Measurements from ENCODE around the gene SLIT1.

SLIT1 gene

DNA sequence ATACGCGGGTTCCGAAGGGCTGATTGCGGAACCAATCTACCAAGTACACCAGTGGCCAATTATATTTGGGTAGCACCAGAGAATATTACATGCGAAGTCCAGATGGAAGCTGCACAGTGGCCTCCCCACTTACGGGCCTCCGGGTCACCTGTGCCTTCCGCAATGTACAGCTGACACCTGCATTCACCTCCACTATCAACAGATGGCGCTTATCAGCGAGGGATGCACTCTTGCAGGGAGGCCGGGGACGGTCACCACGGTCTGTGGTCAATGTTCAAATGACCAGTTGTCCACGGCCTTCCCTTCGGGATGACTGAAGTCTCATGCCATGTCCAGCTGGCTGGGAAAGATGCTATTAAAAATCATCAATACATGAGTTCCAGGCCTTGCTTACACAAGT is 47.6 kb downstream of the SLIT1 start:
- DNase-seq = no peak

DNA sequence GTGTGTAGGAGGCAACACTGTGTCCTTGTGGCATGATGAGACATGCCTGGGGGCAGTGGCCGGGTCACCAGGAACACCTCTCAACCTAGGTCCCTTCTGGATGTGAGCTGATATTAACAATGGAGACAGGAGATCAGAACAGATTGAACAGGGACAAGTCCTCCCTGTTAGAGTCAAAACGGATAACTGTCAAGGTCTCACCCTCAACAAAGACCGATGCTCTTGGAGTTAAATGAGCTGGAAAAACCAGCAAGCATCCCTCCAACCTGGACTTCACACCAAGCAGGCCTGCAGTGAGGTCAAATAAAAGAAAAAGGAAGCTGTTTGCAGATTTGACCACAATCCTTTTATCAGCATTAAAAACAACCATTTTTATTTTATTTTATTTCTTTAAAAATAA is 49.0 kb downstream of the SLIT1 start:
- DNase-seq = no peak

DNA sequence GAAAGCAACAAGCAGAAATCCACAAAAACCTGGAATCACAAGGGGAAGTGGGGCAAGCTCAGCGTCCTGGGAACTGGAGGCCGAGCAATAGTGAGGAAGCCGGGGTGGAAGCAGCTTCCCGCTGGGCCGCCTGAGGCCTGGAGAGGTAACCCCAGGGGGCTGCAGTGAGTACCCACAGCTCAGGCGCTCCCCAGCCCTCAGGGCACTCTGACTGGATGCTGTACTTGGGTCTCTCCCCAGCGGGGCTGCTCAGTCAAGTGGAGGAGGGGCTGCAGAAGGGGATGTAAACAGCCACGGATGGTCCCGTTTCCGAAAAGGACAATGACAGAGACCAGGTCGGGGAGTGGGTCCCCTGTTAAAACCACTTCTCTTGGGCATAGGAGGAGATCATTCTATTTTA is 50.3 kb downstream of the SLIT1 start:
- no peak for DNase-seq

DNA sequence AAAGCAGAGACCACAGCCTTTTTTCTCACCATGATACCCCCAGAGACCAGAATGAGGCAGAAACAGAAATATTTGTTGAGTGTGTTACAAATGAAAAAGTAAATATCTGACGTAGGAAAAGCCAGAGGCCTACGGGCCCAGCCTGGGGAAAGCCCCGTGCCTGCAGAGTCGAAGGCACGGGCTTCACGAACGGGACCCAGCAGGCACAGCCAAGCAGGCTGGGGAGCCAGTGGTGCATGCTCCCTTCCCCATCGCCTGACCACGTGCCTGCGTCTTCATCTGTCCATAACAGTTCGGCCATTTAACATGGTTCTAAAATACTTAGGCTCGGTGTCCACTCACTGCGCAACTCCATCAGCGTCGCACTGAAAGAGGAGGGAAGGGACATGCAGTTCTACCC is 50.8 kb downstream of the SLIT1 start:
- DNase-seq = no peak

DNA sequence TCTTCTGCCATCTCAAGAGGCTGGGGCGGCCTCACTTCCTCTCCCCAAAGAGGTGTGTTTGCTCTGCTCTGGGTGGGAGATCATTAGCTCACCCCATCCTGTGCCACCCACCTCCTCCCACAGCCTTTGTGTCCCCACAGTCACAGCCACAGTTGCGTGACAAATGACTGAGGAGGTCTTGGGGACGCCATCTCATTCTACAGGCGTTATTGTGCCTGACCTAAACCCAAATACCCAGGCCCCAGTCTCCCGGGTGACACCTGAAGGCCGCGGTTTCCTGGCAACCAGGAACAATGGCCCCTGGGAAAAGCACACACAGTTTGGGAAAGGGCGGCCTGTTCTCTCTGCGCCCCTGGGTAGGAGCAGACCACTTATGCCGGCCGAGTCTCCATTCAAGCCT is 51.6 kb downstream of the SLIT1 start:
- no peak for DNase-seq

DNA sequence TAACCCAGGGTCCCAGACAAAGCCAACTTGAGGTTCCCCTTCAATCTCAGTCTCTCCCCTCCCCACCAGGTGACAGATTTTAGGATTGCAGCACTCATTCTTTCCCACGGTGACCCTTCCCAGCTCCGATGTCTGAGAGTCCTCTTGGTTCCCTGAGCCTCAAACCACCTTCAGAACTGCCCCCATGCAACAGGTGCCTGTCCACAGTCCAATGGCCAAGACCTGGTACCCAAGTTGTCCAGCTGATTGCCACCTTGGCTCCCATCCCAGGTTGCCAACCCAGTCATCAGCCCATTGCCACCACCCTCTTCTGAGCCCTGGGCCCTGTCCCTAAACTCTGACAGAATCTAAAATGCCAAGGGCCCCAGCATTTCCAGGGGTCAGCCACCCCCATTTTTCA is 53.5 kb downstream of the SLIT1 start:
- DNase-seq = no peak

DNA sequence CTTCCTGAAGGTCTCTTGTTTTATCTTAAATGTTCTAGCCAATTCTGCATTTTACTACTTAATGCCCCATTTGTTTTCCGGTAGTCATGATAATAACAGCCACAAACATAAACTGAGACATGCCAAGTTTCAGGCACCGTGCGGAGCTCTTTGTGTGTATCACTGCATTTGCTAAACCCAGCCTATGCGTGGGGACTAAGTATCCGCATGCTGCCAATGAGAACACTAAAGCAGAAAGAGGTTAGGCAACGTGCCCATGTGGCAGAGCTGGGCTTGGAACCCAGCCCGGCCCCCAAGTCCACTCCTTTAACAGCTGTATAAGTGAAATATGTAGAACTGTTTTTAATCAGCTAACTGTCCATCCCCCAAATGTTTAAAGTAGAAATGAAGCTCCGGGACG is 54.1 kb downstream of the SLIT1 start:
- no peak for DNase-seq

DNA sequence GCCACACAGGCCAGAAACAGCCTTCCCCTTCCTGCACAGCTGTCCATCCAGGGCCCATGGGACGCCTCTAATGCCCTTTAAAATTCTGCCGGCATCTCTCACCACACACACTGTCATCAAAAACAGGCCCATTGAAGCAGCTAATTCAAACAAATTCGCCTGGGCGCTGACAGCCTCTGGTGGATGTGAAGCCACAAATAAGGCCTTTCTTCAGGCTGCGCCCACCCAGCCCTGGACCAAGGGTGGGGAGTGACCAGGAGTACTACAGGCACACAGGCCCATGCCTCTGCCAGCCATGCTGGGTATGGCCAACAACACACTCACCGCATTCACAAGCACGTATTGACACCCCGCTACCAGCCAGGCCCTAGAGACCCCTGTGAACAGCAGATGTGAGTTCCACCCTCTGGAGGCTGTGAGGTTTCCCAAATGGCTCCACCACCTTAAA is 54.6 kb downstream of the SLIT1 start:
- DNase-seq = no peak

DNA sequence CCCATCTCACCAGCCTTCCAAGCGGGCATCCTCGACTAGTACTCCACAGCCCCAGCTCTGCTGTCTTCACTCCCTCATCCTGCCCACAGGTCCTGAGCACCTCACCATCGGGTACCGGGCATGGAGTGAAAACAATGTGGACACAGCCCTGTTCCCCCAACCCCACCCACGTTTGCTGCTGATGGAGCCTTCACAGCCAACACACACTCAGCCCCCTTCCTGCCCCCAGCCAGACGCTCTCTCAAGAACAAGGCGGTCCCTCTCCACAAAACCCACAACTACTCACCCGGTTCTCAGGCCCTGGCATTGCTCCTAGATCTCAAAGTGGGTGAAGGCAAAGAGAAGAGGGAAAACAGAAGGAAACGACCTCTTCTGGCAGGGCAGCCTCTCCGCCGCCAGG is 56.1 kb downstream of the SLIT1 start:
- no peak for DNase-seq

DNA sequence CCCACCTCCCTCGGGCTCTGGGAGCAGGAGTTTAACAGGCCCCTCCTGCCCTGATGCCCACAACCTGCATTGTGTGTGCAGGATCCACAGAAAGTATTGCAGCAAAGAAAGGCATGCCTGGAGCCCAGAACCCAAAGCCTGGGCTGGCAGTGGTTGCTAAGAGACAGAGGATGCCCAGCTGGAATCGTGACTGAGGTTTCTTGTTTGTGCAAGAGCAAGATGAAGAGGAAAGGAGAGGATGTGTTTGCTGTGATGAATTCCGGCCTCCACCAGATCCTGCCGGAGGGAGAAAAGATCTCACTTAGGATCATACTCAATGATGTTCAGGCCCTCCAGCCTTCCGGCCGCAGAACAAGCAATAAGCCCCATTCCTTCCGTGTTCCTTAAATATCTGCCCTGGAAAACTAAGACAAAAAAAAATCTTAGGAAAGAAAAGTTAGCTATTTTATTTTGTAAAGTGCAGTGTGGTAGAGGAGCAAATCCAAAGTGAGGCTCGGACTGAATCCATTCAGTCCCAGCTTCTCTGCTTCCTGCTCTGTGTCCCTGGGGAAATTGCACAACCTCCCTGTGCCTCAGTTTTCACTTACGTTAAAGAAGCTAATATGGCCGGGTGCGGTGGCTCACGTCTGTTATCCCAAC is 57.1 kb downstream of the SLIT1 start:
- DNase-seq = no peak

DNA sequence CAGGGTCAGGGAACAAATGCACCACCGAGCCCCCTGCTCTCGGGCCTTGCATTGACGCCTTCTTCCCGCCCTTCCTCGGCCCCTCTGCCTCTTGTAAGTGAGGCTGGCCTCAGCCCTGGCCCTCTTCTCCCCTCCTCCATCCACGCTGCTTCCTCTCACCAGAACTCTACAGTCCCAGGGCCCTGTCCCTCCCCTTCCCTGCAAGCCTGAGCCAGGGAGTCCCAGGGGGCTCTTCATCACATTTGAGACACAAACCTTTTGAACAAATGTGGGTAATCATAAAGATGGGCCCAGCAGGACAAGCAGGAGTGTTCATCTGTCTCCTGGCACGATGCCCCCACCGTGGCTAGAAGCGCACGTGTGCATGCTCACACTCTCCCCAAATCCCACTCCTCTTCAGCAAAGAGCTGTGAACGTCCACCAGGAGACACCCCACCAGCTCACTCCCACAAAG is 57.7 kb downstream of the SLIT1 start:
- no peak for DNase-seq

DNA sequence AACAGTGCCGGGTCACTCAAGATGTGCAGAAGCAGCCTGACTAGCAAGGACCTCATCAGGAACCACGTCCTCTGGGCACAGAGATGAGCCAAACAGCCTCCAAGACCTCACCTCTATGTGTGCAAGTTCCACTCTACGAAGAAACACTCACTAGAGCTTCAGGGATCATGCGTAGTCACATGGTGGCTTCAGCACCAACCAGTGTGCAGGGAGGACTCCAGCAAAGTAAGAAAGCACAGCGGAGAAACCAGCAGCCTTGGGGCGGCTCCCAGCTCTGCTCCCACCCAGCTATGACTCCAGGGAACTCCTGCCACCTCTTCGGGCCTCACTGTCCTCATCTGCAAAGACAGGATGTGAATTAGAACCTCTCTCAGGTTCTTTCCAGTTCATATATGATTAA is 58.2 kb downstream of the SLIT1 start:
- DNase-seq = no peak

DNA sequence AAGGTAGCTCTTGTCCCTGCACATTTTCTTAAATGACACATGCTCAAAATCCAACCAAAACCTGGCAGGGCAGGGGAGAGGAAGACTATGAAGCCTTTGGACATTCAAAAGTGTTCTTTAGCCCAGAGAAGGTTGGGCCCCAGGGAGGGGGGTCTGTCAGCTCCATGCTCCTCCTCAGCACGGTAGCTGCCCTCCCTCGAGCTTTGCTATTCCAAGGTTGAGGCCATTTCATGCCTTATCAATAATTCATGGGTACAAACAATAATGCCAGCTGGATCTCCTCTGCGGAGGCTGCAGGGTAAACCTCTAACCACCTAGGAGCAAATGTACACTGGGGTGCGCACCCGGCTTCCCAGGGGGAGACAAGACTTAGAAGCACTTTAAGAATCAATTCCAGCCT is 61.5 kb downstream of the SLIT1 start:
- DNase-seq = no peak

DNA sequence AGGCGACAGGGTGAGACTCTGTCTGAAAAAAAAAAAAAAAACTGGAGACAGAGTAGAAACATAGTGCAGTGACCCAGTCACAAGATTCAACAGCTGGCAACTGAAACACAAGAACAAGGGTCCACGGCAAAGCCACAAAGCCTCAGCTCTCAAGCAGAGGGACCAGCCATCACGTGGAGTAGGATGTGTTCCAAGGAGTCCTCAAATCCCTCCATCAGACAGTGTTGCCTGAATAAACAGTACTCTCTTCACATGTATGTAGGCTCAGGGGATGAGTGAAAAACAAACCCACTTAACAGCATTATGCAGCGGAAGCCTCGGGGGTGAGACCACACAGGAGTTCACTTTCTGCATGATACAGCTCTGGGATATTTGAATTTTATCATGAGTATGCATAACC is 62.0 kb downstream of the SLIT1 start:
- DNase-seq = no peak

DNA sequence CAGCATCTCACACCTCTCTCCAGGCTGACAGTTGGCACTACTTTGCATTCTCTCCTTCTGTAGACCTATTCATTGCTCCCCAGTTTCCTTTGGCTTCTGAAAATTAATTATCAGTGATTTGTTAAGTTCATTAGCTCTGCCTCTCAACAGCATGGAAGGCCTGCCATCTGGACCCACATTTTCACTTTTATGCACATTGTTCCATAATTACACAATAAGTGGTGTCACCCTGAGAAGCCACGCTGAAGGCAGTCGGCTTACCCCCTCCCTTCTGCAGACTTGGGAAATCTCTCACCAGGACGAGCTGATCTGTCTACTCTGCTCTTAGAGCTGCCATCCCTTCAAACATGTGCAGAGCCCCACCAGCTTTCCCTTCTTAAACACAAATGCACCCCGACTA is 64.7 kb downstream of the SLIT1 start:
- no peak for DNase-seq

DNA sequence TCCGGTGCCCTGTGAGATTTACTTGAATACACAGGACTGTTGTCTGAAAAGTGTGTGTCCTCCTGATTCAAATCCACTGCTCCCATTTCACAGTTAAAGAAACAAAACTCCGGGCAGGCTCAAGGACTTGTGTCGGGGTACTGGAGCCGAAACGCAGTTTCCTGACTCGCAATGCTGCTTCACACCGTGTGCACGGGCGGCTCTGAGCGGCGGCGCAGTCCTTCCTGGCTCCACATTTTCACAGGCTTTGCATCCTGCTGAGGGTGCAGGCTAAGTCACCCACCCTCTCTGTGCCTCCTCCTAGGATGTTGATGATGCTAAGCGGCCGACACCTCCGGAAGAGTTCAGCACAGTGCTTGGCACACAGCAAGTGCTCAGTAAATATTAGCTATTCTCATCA is 65.4 kb downstream of the SLIT1 start:
- no peak for DNase-seq

DNA sequence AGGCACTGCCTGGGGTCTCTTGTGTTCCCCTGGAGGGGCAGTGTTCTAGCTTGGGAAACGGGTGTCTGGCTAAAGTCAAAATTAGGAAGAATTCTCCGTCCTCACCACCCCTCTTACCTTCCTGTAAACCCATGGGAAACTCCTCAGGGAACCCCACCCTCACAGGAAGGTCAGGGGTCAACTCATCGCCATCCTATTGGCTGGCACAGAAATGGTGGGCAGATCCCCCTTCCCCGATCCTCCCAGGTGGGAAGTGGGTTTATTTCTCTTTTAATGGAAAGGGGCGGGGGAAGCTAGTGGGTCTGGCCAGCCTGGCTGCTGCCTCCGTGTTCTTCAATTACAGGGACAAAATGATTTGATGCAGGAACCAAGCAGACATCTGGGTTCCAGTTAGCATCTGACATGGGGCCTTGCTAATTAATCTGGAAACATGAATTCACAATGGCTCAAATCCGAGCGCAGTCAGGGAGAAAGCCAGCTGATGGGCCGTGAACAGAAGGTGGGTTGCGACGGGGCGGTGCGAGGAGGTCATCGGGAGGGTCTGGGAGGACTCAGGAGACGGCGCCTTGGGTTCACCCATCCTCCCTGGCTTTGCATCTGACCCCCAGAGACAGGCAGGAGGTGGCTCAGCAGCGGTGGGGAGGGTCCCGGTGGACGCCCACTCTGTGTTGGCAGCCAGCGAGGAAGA is 66.6 kb downstream of the SLIT1 start:
- DNase-seq = no peak

DNA sequence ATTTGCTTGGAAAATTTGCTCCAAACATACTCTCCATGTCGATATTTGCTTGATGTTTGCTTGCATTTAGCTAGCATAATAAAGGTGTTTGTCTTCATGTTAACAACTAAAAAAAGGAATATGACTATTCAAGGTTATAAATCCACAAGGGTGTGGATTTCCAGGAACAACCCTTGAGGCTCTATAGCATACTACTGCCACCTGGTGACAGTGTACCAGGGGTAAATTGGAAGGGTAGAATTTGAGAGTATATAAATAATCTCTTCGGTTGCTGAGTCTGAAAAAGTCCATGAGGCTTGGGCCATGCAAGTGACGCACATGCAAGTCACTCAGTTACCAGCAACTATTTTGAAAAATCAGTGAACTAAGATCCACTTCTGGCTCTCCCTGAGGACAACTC is 68.4 kb downstream of the SLIT1 start:
- DNase-seq = no peak

DNA sequence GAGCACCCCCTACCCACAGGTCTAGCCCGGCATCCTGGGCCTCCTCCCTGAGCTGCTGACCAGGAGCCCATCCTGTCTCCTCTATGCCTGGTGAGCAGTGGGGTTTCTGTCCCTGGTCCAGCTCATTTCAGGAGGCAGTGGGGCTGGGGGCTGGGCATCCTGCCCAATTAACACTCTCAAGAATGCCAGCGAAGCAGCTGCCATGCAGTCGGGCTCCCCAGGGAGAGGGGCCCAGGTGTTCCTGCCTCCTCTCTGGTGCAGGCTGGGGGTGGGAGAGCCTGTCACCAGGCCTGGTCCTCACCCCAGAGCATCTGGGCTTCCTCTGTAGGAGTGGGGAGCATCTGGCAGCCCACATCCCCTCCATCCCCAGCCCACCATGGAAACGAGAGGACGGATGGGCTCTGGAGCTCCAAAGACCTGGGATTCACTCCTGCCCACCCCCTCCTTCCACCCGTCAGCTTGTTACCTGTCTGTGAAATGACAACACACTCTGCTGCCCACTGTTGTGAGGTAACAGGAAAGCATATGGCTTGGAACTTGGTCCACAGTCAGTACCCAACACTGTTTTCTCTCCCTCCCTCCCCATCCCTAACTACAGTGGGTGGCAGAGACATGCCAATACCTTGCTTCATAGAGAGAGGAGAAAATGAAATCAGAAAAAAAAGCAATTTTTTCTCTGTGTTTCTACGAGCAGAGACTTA is 69.1 kb downstream of the SLIT1 start:
- DNase-seq = no peak

DNA sequence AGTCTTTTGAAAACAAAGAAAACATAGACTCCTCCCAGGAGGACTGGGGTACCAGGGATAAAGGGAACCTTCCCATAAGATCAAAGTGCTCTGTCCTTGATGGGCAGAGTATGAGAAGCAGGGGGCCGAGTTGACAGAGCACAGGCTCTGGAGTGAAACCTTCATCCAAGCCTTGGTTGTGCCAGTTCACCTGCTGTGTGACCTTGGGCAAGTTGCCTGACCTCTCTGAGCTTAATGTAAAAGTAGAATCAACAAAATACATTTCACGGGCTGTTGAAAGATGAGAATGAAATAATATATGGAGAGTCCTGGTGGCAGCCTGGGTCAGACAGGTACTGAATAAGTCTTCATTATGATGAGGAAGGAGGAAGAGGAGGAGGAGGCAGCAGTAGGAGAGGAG is 69.9 kb downstream of the SLIT1 start:
- no peak for DNase-seq

DNA sequence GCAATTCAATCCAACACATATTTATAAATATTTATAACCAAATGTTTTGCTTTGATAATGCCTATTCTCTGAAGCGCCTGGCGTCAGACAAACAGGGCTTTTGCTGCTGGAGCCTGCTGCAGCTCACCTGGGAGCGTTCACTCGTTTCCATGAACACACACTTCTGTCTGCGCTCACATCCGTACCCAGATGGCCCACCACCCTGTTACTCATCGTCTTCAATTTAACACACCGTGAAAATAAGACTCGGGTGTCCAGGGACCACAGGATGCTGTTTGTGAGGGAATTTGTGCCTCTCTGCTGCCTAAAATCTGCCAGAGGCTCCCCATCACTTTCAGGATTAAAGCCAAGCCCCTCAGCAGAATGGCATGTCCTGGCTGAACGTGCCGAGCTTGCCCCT is 74.1 kb downstream of the SLIT1 start:
- DNase-seq = no peak

DNA sequence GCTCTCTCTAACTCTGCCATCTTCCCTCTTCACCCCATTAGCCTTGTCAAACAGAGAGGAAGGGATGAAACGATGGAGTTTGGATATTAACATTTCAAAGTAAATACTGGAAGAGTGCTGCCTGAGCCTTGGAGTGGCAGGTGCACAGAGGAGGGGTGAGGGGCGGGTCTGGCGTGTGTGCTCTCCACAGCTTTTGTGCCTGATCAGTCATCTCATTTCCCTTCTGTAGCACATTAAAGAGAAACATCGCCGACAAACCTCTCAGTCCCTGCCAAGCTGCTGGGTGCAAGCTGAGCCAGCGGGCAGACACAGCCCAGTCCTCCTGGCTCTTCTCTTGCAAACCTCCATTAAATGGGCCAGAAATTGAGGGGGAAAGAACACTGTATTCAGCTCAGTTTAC is 76.2 kb downstream of the SLIT1 start:
- no peak for DNase-seq

DNA sequence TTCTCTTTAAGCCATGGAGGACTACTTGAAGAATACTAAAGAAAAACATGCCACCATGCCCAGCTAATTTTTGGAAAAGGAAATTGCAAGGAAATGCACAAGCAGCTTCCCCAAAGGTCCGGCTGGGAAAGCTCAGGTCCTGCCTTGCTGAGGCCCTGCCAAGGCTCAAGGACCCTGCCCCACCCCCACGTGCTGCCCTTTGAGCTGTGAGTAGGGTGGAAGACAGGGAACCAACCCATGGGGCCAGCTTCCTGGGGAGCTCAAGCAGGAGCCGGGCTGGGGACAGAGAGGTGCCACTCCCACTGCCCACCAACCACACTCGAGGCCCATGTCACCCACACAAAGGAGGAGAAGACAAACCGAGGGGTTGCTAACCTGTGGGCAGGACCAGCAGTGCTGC is 78.2 kb downstream of the SLIT1 start:
- DNase-seq = no peak

DNA sequence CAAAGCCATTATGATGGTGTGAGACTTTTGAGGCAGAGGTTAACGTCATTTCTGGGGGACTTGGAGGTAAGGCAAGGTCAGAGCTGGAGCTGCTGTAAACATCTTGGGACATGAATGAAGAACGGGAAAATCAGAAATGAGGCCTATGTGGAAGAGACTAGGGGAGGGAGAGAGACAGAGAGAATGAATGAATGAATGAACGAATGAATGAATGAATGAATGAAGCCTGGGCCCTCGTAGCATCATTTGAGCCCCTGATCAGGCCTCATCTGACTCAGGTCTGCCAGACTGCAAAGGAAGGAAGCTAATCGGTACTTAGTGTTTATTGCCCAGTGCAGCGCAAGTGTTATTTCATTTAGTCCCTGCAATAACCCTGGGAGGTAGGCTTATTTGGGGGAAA is 79.6 kb downstream of the SLIT1 start:
- DNase-seq = no peak

DNA sequence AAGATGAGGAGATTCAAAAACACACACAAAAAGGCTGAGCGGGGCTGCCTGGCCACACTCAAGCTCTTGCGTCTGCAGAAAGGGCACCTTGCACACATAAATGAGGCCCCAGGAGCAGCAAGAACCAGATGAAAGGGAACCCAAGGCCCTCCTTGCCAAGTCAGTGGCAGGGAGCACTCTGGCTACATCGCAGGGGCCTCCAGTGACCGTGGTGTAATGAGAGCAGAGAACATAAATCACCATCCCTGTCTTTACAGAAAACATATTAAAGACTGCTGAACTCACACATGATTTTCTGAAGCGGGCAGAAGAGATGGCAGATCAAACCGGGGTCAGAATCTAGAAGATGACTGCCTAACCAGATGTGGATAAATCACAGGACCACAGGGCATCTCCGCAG is 80.5 kb downstream of the SLIT1 start:
- DNase-seq = no peak

Data from CD4-positive, alpha-beta T cell treated with Interferon gamma for 1 hour (primary cell).